NT2/D1 (cell line): Measurements from ENCODE around the gene BICRA.

Experiments
- DNase-seq: peaks from one replicate; pipeline ENCODE4 v3.0.0-alpha.2; 2011; ENCODE audit warnings: low read depth, low spot score
- H3K27me3 ChIP-seq: 2 replicates; pipeline ENCODE4 v1.6.0; 2011; ENCODE audit warnings: mild to moderate bottlenecking; ENCODE audit not compliant: insufficient read length, insufficient read depth
- H3K36me3 ChIP-seq: 2 replicates; pipeline ENCODE4 v1.6.1; 2011; ENCODE audit warnings: mild to moderate bottlenecking, low read length, mixed read lengths; ENCODE audit not compliant: insufficient read depth, insufficient read length
- H3K4me1 ChIP-seq: 2 replicates; pipeline ENCODE4 v1.5.1; 2011; ENCODE audit not compliant: insufficient read depth, insufficient read length
- H3K4me3 ChIP-seq: 2 replicates; pipeline ENCODE4 v1.5.1; 2011; ENCODE audit warnings: low read depth; ENCODE audit not compliant: insufficient read length
- H3K9ac ChIP-seq: 2 replicates; pipeline ENCODE4 v1.6.0; 2011; ENCODE audit warnings: low read depth; ENCODE audit not compliant: insufficient read length
- H3K9me3 ChIP-seq: 2 replicates; pipeline ENCODE4 v1.5.1; 2011; ENCODE audit warnings: mild to moderate bottlenecking, low read length; ENCODE audit not compliant: insufficient read depth
- SUZ12 ChIP-seq: IDR thresholded peaks from 2 replicates; pipeline ENCODE4 v1.6.1; 2011; ENCODE audit not compliant: insufficient read length, insufficient read depth; ENCODE audit errors: extremely low read depth
- YY1 ChIP-seq: IDR thresholded peaks from 2 replicates; pipeline ENCODE4 v1.6.1; 2011; ENCODE audit not compliant: insufficient read length, insufficient read depth
- ZNF274 ChIP-seq: IDR thresholded peaks from 2 replicates; pipeline ENCODE4 v1.6.1; 2011; ENCODE audit warnings: mild to moderate bottlenecking, low read depth, low read length

Gene BICRA

DNA sequence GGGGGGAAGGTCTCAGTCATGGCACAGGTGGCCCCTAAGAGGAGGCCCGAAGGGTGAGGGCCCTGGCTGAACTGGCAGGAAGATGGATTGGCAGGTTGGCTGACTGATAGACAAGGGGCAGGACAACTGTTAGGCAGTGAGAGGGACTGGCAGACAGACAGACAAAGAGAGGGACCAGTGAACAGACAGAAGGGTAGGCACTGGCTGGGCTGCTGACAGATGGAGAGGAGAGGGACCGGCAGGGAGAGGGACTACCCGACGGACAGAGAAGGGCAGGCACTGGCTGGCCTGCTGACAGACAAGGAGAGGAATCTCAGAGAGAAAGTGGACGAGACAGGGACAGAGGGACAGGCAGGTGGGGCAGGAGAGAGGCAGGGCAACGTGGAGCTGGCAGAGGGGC lies 72.5 kb downstream of the BICRA start:
- Histone ChIP-seq H3K27me3 (no peaks in the 10 kb centered on the region), H3K9me3 (no peaks in the 10 kb centered on the region), H3K36me3 (peaks cover 45% of the 10 kb centered on the region), H3K9ac (no peak overlapping the region), H3K4me1 (peaks cover 4% of the 10 kb centered on the region), H3K4me3 (no peak overlapping the region)
- no peak for DNase-seq
- no peak for TF ChIP-seq ZNF274
- TF ChIP-seq YY1, result no peak
- no peak for TF ChIP-seq SUZ12

DNA sequence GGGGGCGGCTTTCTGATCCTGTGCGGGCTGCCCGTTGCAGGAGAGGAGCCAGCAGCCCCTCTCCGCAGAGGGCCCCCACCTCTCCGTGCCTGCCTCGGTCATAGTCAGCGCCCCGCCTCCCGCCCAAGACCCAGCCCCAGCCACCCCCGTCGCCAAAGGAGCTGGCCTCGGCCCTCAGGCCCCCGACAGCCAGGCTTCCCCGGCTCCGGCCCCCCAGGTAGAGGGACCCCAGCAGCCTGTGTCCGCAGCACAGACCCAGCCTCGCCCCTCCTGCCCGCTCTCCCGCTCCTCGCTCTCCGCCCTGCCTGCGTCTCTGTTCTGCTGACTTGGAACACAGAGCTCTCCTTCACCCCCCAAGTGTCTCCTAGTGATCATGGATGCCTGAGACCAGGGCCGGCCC lies 73.0 kb downstream of the BICRA start:
- no peak overlapping the region for H3K9ac ChIP-seq
- peaks cover 42% of the 10 kb centered on the region for H3K36me3 ChIP-seq
- H3K27me3 ChIP-seq, result no peaks in the 10 kb centered on the region
- H3K4me1 ChIP-seq, result peaks cover 4% of the 10 kb centered on the region
- no peaks in the 10 kb centered on the region for H3K9me3 ChIP-seq
- TF ChIP-seq YY1, result no peak
- no peak for TF ChIP-seq SUZ12
- no peak for TF ChIP-seq ZNF274
- H3K4me3 ChIP-seq, result no peak overlapping the region
- no peak for DNase-seq

DNA sequence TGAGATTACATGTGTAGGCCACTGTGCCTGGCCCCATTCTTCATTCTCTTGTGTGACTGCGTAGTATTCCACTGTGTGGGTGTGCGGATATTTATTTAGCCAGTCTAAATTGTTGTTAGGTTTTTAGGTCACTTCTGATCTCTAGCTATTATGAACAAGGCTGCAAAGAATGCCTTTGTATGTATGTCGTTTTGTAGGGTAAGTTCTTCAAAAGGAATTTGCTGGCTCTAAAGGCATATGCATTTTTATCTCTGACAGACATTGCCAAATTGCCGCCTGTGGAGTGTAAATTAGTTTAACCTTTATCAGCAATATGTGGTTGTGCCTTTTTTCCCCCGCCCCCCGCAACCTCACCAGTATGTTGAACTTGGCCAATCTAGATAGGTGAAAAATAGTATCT lies 74.0 kb downstream of the BICRA start:
- no peaks in the 10 kb centered on the region for H3K9me3 ChIP-seq
- no peaks in the 10 kb centered on the region for H3K27me3 ChIP-seq
- peaks cover 4% of the 10 kb centered on the region for H3K4me1 ChIP-seq
- peaks cover 34% of the 10 kb centered on the region for H3K36me3 ChIP-seq
- TF ChIP-seq SUZ12 (no peak), YY1 (no peak), ZNF274 (no peak)
- no peak for DNase-seq
- H3K4me3 ChIP-seq, result no peak overlapping the region
- no peak overlapping the region for H3K9ac ChIP-seq

DNA sequence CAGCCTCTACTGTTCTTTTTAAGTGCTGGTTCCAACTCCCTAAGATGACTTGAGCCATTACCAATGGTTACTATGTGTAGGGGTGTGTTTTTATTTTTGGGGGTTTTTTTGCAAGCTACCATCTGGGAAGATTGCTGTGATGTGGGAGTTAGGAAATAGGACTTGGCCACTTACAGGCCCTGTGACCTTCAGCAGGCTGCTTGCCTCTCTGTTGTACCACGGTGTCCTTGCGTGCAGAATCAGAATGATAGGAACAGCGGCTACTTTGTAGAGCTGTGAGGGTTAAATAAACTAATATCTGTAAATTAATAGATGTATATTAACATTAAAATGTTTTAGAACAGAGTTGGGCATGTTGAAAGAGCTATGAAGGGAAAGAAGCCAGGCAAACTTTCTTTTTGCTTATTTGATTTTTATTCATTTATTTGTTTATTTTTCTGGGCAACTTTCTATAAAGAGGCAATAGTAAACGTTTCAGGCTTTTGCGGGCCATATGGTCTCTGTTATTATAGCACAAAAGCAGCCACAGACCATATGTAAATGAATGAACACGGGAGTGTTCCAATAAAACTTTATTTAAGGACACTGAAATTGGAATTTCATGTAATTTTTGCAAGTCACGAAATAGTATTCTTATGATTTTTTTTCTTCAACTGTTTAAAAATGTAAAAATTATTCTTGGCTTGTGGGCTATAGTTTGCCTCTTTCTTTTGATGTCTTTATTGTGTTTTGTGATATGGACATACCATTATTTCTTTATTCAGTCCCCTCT lies 77.9 kb downstream of the BICRA start:
- H3K4me3 ChIP-seq, result no peak overlapping the region
- peaks cover 21% of the 10 kb centered on the region for H3K36me3 ChIP-seq
- no peak overlapping the region for H3K9ac ChIP-seq
- H3K4me1 ChIP-seq, result peaks cover 4% of the 10 kb centered on the region
- no peak for TF ChIP-seq SUZ12
- no peak for TF ChIP-seq ZNF274
- TF ChIP-seq YY1, result no peak
- H3K9me3 ChIP-seq, result no peaks in the 10 kb centered on the region
- DNase-seq, result no peak
- no peaks in the 10 kb centered on the region for H3K27me3 ChIP-seq

DNA sequence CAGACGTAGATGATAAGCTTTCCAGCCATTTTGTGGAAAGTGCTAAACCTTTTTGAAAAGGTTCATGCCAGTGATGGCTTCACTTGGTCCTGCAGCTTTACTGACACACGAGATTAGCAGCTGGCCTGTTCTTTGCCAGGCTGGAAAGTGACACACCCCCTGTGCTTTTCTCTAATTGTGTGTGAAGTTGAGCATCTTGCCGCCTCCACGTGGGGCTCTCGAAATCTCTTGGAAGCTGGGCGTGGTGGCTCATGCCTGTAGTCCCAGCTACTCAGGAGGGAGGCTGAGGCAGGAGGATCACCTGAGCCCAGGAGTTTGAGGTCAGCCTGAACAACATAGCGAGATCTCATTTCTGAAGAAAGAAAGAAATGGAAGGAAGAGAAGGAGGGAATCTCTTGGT lies 79.0 kb downstream of the BICRA start:
- no peak for TF ChIP-seq ZNF274
- no peak for TF ChIP-seq SUZ12
- Histone ChIP-seq H3K9me3 (no peaks in the 10 kb centered on the region), H3K27me3 (no peaks in the 10 kb centered on the region), H3K36me3 (peaks cover 24% of the 10 kb centered on the region), H3K4me1 (peaks cover 4% of the 10 kb centered on the region), H3K4me3 (no peak overlapping the region), H3K9ac (no peak overlapping the region)
- DNase-seq, result no peak

DNA sequence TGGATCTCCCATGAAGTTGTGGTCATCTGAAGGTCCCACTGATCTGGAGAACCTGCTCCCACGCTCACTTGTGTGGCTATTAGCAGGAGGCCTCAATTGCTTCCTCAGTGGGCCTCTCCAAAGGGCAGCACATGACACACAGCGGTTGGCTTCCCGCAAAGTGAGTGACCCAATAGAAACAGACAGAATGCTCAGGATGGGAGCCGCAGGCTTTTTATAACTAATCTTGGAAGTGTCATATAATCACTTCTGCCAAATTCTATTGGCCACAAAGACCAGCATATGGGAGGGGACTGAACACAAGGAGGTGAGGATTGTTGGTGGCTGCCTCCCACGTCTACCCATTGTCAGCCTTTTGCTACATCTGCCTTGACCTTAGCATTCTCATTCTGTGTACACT lies 82.2 kb downstream of the BICRA start:
- H3K9ac ChIP-seq, result no peak overlapping the region

DNA sequence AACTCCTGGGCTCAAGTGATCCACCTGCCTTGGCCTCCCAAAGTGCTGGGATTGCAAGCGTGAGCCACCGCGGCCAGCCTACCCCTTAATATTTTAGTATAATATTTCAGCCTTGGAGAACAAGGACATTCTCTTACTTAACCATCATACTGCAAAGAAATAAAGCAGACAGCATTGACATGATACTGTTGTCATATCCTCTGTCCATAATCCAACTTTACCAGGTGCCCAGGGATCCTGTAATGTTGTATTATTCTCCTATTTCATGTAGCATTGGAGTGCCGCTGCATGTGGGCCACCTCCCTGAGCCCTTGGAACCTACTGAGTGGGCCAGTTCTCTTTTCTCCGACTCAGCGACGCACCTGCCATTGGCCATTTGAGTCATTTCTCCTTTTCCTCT lies 82.8 kb downstream of the BICRA start:
- Histone ChIP-seq H3K4me3 (no peak overlapping the region), H3K9me3 (no peaks in the 10 kb centered on the region), H3K27me3 (no peaks in the 10 kb centered on the region), H3K9ac (no peak overlapping the region), H3K36me3 (peaks cover 31% of the 10 kb centered on the region), H3K4me1 (peaks cover 3% of the 10 kb centered on the region)
- no peak for DNase-seq
- TF ChIP-seq SUZ12 (no peak), ZNF274 (no peak), YY1 (no peak)

More for the DNA sequence above, 82.2 kb downstream of the BICRA start:
- Histone ChIP-seq H3K4me3 (no peak overlapping the region), H3K27me3 (no peaks in the 10 kb centered on the region), H3K4me1 (peaks cover 3% of the 10 kb centered on the region), H3K9me3 (no peaks in the 10 kb centered on the region), H3K36me3 (peaks cover 25% of the 10 kb centered on the region)
- no peak for TF ChIP-seq YY1
- no peak for TF ChIP-seq ZNF274
- TF ChIP-seq SUZ12, result no peak
- DNase-seq, result no peak
